Small intestine (tissue), 7 donors: ENCODE results near the gene SLC25A25. TPM values are rescaled to one million over a fixed set of nuclear protein-coding genes. Genes with fewer than 3 reads are reported as not detected.
"Not testable (repeated sequence)": the region's sequence is repeated elsewhere in the genome, so short reads cannot be mapped to it uniquely, and the experiment has no call there.

Experiments used
- DNase-seq, 2 donors: peaks; one replicate each; pipeline versions ENCODE4 v3.0.0 to v3.0.0-alpha.2; 2013
- FAIRE-seq: peaks from 2 replicates; lab custom pipeline; 2012; peaks lifted over from hg19 to GRCh38; lab: Jason Lieb, UNC
- H3K27ac ChIP-seq, 3 donors: one replicate each; pipeline ENCODE4 v1.5.1; 2013; ENCODE audit warnings: low read length in 2 of 3, mild to moderate bottlenecking in 2 of 3, control low read depth in 1 of 3, inconsistent platforms in 1 of 3, low read depth in 1 of 3, moderate library complexity in 1 of 3
- H3K27me3 ChIP-seq, 3 donors: one replicate each; pipeline ENCODE4 v1.6.1; 2013; ENCODE audit warnings: low read length in 3 of 3, inconsistent platforms in 1 of 3; ENCODE audit not compliant: control insufficient read depth in 3 of 3, insufficient read depth in 3 of 3
- H3K36me3 ChIP-seq, 3 donors: one replicate each; pipeline ENCODE4 v1.6.1; 2013; ENCODE audit warnings: low read length in 3 of 3, inconsistent platforms in 1 of 3, low read depth in 1 of 3, mild to moderate bottlenecking in 1 of 3, moderate library complexity in 1 of 3; ENCODE audit not compliant: control insufficient read depth in 3 of 3, insufficient read depth in 2 of 3
- H3K4me1 ChIP-seq, 3 donors: one replicate each; pipeline ENCODE4 v1.6.1; 2013; ENCODE audit warnings: low read length in 2 of 3, inconsistent platforms in 1 of 3, low read depth in 1 of 3, mild to moderate bottlenecking in 1 of 3, moderate library complexity in 1 of 3; ENCODE audit not compliant: control insufficient read depth in 3 of 3, insufficient read depth in 2 of 3
- H3K4me3 ChIP-seq, 3 donors: one replicate each; pipeline ENCODE4 v1.5.1; 2013; ENCODE audit warnings: low read length in 3 of 3, control low read depth in 1 of 3, inconsistent platforms in 1 of 3, low read depth in 1 of 3, mild to moderate bottlenecking in 1 of 3, moderate library complexity in 1 of 3
- H3K9me3 ChIP-seq, 2 donors: one replicate each; pipeline ENCODE4 v1.6.1; 2013; ENCODE audit warnings: low read depth in 1 of 2, low read length in 1 of 2; ENCODE audit not compliant: control insufficient read depth in 2 of 2, insufficient read depth in 1 of 2
- WGBS, 3 donors: extraction: QIAGEN DNeasy Blood & Tissue Kit; methylation state at CpG; one replicate each; pipeline ENCODE4 v1.1.7; 2013; 5-methylcytosine and 5-hydroxymethylcytosine counted together
- polyA plus RNA-seq, 4 donors: library from polyadenylated mRNA; stranded (reverse) in 3 of 4; unstranded in 1 of 4; fragments of 200-250 nt in 3 of 4; fragments of 120-200 nt in 1 of 4; gene quantifications; one replicate each; pipeline versions ENCODE4 v1.2.1 to v1.2.3, GENCODE V29; 2013
- donor health status: healthy with polysubstance abuse.
- donor health status: control.
- donor health status: control.
- donor health status: Bipolar disorder and iron deficiency.
- donor health status: healthy.

The SLC25A25 gene
- polyA plus RNA-seq, 4 donors: 15.5 to 26.2 (median 20.1) TPM

DNA sequence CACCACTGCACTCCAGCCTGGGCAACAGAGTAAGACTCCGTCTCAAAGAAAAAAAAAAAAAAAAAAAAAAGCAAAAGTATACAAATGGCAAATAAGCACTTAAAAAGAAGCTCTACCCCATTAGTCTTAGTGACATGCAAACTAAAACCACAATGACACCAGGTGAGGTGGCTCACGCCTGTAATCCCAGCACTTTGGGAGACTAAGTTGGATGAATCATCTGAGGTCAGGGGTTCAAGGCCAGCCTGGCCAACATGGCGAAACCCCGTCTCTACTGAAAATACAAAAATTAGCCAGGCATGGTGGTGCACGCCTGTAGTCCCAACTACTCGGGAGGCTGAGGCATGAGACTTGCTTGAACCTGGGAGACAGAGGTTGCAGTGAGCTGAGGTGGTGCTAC lies 22.6 kb upstream of the SLC25A25 start:
- H3K27ac ChIP-seq, H3K9me3 ChIP-seq, H3K4me3 ChIP-seq, FAIRE-seq, DNase-seq, H3K36me3 ChIP-seq, H3K27me3 ChIP-seq: not testable (repeated sequence)
- peaks cover 0 to 18% (median 0%) of the 10 kb centered on the region in 3 donors for H3K4me1 ChIP-seq
- 82 to 86% (median 82%) methylated on average over 5 to 6 of the region's 6 CpGs for WGBS, 3 donors

DNA sequence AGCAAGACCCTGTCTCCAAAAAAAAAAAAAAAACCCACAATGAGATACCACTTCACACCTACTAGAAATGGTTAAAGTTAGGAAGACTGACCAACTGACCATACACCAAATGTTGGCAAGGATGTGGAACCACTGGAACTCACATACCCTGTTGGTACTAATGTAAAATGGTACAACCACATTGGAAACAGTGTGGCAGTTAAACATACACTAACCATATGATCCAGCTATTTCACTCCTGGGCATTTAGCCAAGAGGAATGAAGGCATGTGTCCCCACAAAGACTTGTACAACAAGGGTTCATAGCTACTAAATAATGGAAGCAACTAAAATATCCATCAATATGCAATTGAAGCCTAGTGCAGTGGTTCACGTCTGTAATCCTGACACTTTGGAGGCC lies 22.2 kb upstream of the SLC25A25 start:
- H3K9me3 ChIP-seq: no peaks in the 10 kb centered on the region
- H3K4me1 ChIP-seq: peaks cover 0 to 22% (median 0%) of the 10 kb centered on the region in 3 donors
- DNase-seq (peak in 1 of 2 donors; percentile 50), FAIRE-seq (no peak)
- H3K36me3 ChIP-seq: no peaks in the 10 kb centered on the region
- WGBS, 3 donors: 76 to 85% (median 76%) methylated on average over 1 of the region's 1 CpG
- H3K27me3 ChIP-seq: no peaks in the 10 kb centered on the region
- peak overlapping the region in 1 of 3 donors; percentile 8 for H3K27ac ChIP-seq
- H3K4me3 ChIP-seq: no peak overlapping the region

DNA sequence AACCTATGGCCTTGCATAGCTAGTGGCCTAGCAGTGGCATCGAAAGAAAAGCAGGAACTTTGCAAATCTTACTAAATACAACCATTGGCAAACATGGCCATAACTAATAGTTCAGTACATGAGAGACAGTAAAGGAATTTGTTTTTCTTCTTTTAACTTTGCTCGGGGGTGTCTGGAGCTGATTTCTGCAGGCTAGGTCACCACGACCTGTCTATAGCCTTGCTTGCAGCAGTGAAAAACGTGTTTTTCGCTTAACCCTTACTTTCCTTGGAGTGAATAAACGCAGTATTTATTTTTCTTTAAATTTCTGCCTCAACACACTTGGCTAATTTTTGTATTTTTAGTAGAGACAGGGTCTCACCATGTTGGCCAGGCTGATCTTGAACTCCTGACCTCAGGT lies 20.8 kb upstream of the SLC25A25 start:
- Histone ChIP-seq H3K4me3 (no peak overlapping the region), H3K27me3 (no peaks in the 10 kb centered on the region), H3K27ac (no peak overlapping the region), H3K9me3 (no peaks in the 10 kb centered on the region), H3K4me1 (peaks cover 0 to 34% (median 0%) of the 10 kb centered on the region in 3 donors), H3K36me3 (no peaks in the 10 kb centered on the region)
- DNase-seq (no peak), FAIRE-seq (no peak)
- WGBS, 3 donors: 86 to 93% (median 88%) methylated on average over 6 of the region's 6 CpGs

DNA sequence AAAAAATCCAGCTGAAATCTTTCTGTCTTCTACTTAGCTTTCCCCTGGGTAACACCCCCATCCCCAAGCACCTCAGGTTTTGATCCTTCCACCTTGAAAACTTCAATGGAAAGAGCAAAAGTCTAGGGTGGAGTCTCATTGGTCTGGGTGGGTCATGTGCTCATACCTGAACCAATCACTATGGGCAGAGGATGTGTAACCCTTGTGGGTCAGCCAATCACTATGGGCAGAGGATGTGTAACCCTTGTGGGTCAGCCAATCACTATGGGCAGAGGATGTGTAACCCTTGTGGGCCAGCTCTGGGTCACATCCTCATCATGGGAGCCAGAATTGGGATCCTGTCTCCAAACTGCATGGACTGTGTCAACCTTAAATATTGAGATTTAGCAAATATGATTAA lies 19.4 kb upstream of the SLC25A25 start:
- no peaks in the 10 kb centered on the region for H3K9me3 ChIP-seq
- no peaks in the 10 kb centered on the region for H3K36me3 ChIP-seq
- FAIRE-seq: no peak
- no peak for DNase-seq
- no peak overlapping the region for H3K27ac ChIP-seq
- no peaks in the 10 kb centered on the region for H3K27me3 ChIP-seq
- H3K4me3 ChIP-seq: no peak overlapping the region
- H3K4me1 ChIP-seq: peaks cover 0 to 36% (median 0%) of the 10 kb centered on the region in 3 donors

DNA sequence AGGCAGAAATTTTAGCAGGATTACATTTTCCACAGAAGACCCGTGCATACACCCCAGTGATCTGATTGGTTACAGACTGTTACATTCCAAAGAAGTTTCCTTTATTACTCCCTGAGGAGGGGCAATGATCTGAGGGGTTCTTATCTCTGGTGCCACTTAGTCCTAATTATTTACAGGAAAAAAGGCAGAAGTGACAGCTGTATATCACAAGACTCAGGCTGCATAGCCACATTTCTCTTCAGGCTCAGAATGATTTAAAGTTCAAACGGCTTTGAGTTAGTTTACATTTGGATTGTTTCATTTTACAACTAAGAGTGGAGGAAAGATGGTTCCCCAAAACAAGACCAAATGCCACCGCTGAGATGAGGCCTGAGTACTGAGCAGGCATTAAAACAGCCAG lies 18.2 kb upstream of the SLC25A25 start:
- Histone ChIP-seq H3K4me1 (peaks cover 0 to 34% (median 0%) of the 10 kb centered on the region in 3 donors), H3K4me3 (no peak overlapping the region), H3K9me3 (no peaks in the 10 kb centered on the region), H3K36me3 (no peaks in the 10 kb centered on the region), H3K27ac (peak overlapping the region in 1 of 3 donors; percentile 53), H3K27me3 (no peaks in the 10 kb centered on the region)
- FAIRE-seq (no peak), DNase-seq (peak in 1 of 2 donors; percentile 60)
- 25 to 43% (median 35%) methylated on average over 3 of the region's 3 CpGs for WGBS, 3 donors

DNA sequence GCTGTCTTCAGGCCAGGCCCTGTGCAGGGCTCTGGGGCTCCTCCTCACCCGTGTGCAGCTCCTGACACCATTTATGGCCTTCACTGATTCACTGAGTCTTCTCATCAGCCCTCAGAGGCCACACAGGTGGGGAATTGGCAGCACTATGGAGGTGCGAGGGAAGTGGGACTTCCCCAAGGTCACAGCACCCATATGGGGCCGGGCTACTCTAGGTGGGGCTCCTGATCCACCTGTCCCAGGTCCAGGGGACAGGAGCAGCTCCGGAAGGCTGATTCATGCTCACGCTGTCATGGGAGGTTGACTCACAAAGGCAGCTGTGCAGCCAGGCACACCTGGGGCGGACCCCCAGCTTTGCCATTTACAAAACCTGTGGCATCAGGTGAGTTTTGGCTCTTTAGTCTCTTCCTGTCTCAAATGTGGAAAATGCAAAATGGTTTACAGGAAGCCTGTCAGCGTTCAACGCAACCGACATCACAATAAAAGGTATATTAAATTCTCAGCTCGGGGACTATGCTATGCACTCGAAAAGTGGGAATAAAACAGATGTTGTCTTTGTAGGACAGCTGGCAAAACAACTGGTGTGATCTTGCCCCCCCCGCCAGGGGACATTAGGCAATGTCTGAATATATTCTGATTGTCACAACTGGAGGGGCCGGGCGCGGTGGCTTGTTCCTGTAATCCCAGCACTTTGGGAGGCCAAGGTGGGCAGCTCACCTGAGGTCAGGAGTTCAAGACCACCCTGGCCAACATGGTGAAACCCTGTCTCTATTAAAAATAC lies 15.9 kb upstream of the SLC25A25 start:
- DNase-seq (peak; percentile 92 to 93), FAIRE-seq (no peak)
- Histone ChIP-seq H3K27me3 (no peaks in the 10 kb centered on the region), H3K9me3 (no peaks in the 10 kb centered on the region), H3K36me3 (no peaks in the 10 kb centered on the region), H3K4me1 (peaks cover 0 to 44% (median 0%) of the 10 kb centered on the region in 3 donors), H3K4me3 (no peak overlapping the region), H3K27ac (peak overlapping the region; percentile 11 to 86 (median 64))
- 49 to 72% (median 62%) methylated on average over 15 of the region's 15 CpGs for WGBS, 3 donors

DNA sequence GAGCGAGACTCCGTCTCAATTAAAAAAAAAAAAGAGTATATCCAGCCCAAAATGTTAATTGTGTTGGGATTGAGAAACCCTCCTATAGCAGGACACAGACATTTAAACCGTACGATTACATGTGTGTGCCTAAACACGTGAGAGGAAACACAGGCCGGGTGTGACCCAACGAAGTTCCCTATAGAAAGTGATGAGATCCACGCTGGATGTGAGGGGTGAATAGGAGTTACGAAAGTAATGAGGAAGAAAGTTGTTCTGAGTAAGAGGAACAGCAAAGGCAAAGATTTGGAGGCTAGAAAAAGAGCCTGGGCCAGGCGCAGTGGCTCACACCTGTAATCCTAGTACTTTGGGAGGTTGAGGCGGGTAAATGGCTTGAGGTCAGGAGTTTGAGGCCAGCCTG lies 14.5 kb upstream of the SLC25A25 start:
- 88 to 89% (median 89%) methylated on average over 10 to 11 of the region's 11 CpGs for WGBS, 3 donors
- H3K27me3 ChIP-seq: no peaks in the 10 kb centered on the region
- no peak for DNase-seq

DNA sequence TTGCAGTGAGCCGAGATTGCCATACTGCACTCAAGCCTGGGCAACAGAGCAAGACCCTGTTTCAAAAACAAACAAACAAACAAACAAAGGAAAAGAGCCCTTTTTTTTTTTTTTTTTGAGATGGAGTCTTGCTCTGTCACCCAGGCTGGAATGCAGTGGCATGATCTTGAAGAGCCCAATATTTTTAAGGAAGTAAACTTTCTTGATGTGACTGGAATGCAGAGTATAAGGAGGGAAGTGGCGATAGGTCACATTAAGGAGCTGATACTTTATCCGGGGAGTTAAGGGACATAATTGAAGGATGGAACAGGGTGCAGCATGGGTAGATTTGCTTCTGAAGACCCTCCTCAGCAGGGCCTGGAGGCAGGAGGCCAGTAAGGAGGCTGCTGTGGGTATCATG lies 13.9 kb upstream of the SLC25A25 start:
- Histone ChIP-seq H3K36me3 (no peaks in the 10 kb centered on the region), H3K4me3 (no peak overlapping the region), H3K9me3 (no peaks in the 10 kb centered on the region), H3K27me3 (no peaks in the 10 kb centered on the region), H3K27ac (peak overlapping the region in 1 of 3 donors; percentile 28), H3K4me1 (peaks cover 0 to 48% (median 0%) of the 10 kb centered on the region in 3 donors)
- FAIRE-seq (no peak), DNase-seq (no peak)
- 78 to 87% (median 80%) methylated on average over 3 of the region's 3 CpGs for WGBS, 3 donors

More for the DNA sequence above, 14.5 kb upstream of the SLC25A25 start:
- Histone ChIP-seq H3K36me3 (no peaks in the 10 kb centered on the region), H3K27ac (peak overlapping the region in 1 of 3 donors; percentile 28), H3K4me1 (peaks cover 0 to 48% (median 0%) of the 10 kb centered on the region in 3 donors), H3K4me3 (no peak overlapping the region), H3K9me3 (no peaks in the 10 kb centered on the region)
- no peak for FAIRE-seq
